ENCODE measurements around the gene THSD7A.

THSD7A gene

GRCh38 chr7:11416641-11417458 lies 415.1 kb downstream of the THSD7A start:
- H3K4me1 ChIP-seq (ENCODE audit: control insufficient read depth, insufficient read depth, low read length) = peaks cover 10% of the 10 kb centered on the region
- no peak overlapping the region for H3K4me3 ChIP-seq (ENCODE audit: low read depth, low read length)
- no peak overlapping the region for H3K9ac ChIP-seq (ENCODE audit: low read depth, low read length)
- no peaks in the 10 kb centered on the region for H3K27me3 ChIP-seq (ENCODE audit: control insufficient read depth, insufficient read depth, low read length)
- peaks cover 30% of the 10 kb centered on the region for H3K9me3 ChIP-seq (ENCODE audit: control insufficient read depth, insufficient read depth, low read length)
- no peak overlapping the region for H3K27ac ChIP-seq (ENCODE audit: low read depth, low read length)
- no peaks in the 10 kb centered on the region for H3K36me3 ChIP-seq (ENCODE audit: control insufficient read depth, insufficient read depth, low read length)

- no peak overlapping the region for H3K4me3 ChIP-seq (ENCODE audit: low read depth, low read length)
- peaks cover 14% of the 10 kb centered on the region for H3K4me1 ChIP-seq (ENCODE audit: control insufficient read depth, insufficient read depth, low read length)
- no peaks in the 10 kb centered on the region for H3K27me3 ChIP-seq (ENCODE audit: control insufficient read depth, insufficient read depth, low read length)
- peaks cover 17% of the 10 kb centered on the region for H3K9me3 ChIP-seq (ENCODE audit: control insufficient read depth, insufficient read depth, low read length)
- H3K27ac ChIP-seq (ENCODE audit: low read depth, low read length) = no peak overlapping the region
- H3K9ac ChIP-seq (ENCODE audit: low read depth, low read length) = no peak overlapping the region
- H3K36me3 ChIP-seq (ENCODE audit: control insufficient read depth, insufficient read depth, low read length) = no peaks in the 10 kb centered on the region
These were observed 416.9 kb downstream of the THSD7A start for GRCh38 chr7:11415101-11415500.

DNA sequence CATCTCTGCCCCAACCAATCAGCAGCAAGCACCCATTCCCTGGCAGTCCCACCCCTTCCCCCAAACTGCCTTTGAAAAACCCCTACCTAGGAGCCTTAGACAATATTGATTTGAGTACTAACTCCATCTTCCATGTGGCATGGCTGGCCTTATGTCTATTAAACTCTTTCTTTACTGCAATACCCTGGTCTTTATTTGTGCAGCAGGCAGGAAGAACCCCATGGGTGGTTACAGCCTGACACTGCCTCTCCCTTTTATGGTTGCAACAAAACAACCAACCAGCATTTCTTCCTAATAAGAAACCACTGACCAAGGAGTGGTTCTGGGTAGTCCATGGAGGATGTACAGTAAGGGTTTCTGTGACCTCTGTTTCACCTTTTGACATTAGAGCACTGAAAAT lies 418.1 kb downstream of the THSD7A start:
- H3K4me3 ChIP-seq (ENCODE audit: low read depth, low read length) = no peak overlapping the region
- no peak overlapping the region for H3K9ac ChIP-seq (ENCODE audit: low read depth, low read length)
- no peaks in the 10 kb centered on the region for H3K27me3 ChIP-seq (ENCODE audit: control insufficient read depth, insufficient read depth, low read length)
- H3K36me3 ChIP-seq (ENCODE audit: control insufficient read depth, insufficient read depth, low read length) = no peaks in the 10 kb centered on the region
- peaks cover 14% of the 10 kb centered on the region for H3K4me1 ChIP-seq (ENCODE audit: control insufficient read depth, insufficient read depth, low read length)
- H3K27ac ChIP-seq (ENCODE audit: low read depth, low read length) = no peak overlapping the region
- H3K9me3 ChIP-seq (ENCODE audit: control insufficient read depth, insufficient read depth, low read length) = peaks cover 10% of the 10 kb centered on the region; the same call in 1 of the 2 replicates

DNA sequence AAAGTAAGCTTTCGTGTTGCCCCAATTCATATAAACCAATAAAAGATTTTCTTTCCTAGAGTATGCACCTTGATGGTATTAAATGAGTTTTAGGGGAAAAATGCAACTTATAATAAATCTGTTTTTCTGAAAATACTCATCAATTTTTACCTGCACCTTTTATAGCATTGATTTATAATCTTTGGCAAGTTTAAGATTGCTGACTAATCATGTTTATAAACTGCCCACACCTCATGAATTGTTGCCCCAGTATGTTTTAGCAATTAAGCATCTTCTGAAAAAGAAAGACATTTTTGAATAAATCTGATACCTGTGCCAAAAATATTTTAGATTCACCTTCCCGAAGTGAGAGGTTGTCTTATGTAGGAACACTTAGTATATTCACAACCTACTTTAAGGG lies 420.0 kb downstream of the THSD7A start:
- Histone ChIP-seq H3K9me3 (ENCODE audit: control insufficient read depth, insufficient read depth, low read length) (peaks cover 10% of the 10 kb centered on the region; the same call in 1 of the 2 replicates), H3K36me3 (ENCODE audit: control insufficient read depth, insufficient read depth, low read length) (no peaks in the 10 kb centered on the region), H3K4me3 (ENCODE audit: low read depth, low read length) (no peak overlapping the region), H3K9ac (ENCODE audit: low read depth, low read length) (no peak overlapping the region), H3K27me3 (ENCODE audit: control insufficient read depth, insufficient read depth, low read length) (no peaks in the 10 kb centered on the region), H3K27ac (ENCODE audit: low read depth, low read length) (no peak overlapping the region), H3K4me1 (ENCODE audit: control insufficient read depth, insufficient read depth, low read length) (peaks cover 12% of the 10 kb centered on the region)

DNA sequence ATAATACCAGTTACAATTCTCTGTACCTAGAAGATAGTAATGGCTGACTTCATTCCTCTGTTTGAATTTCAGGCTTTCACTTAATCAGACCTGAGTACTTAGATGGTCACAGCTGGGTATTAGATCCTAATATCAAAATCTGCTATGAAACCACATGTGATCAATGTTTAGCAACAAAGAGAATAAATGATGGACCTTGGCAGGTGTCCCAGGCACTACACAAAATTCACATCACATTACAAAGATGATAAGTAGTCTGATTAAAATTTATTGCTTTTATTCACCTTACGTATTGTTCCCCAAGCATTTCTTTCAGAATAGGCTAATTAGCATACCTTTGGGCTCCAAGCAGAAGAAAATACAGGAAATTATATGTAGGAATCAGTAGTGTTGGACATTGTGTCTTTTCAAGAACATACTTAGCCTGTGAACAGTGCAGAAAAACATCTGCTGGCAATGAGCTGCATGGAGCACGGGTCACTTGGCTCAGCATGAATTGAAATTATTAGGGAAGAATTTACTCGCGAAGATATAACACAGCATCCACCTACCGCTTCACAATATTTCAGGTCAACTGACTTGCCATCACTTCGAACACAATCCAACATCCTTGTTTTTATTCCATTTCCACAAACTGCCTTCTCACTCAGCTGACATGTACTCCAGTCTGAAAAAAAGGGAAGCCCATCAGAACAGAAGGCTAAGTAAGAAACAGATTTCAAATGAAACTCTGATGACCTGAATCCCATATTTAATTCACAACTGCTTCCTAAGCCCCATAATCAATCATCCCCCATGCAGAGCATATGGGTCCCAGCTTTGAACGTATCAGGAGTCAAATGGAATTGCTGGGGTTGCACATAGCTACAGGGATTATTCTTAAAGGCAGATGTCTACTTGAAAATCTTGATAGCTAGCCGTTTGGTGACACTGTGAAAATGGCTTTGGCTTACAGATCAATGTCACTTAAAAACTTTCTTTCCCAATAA lies 421.0 kb downstream of the THSD7A start:
- Histone ChIP-seq H3K9ac (ENCODE audit: low read depth, low read length) (no peak overlapping the region), H3K9me3 (ENCODE audit: control insufficient read depth, insufficient read depth, low read length) (peaks cover 10% of the 10 kb centered on the region; the same call in 1 of the 2 replicates), H3K4me1 (ENCODE audit: control insufficient read depth, insufficient read depth, low read length) (peaks cover 8% of the 10 kb centered on the region), H3K4me3 (ENCODE audit: low read depth, low read length) (no peak overlapping the region), H3K27me3 (ENCODE audit: control insufficient read depth, insufficient read depth, low read length) (no peaks in the 10 kb centered on the region), H3K36me3 (ENCODE audit: control insufficient read depth, insufficient read depth, low read length) (no peaks in the 10 kb centered on the region), H3K27ac (ENCODE audit: low read depth, low read length) (no peak overlapping the region)

- Histone ChIP-seq H3K9me3 (ENCODE audit: control insufficient read depth, insufficient read depth, low read length) (no peaks in the 10 kb centered on the region), H3K9ac (ENCODE audit: low read depth, low read length) (no peak overlapping the region), H3K36me3 (ENCODE audit: control insufficient read depth, insufficient read depth, low read length) (no peaks in the 10 kb centered on the region), H3K4me3 (ENCODE audit: low read depth, low read length) (no peak overlapping the region), H3K4me1 (ENCODE audit: control insufficient read depth, insufficient read depth, low read length) (no peaks in the 10 kb centered on the region), H3K27ac (ENCODE audit: low read depth, low read length) (no peak overlapping the region), H3K27me3 (ENCODE audit: control insufficient read depth, insufficient read depth, low read length) (no peaks in the 10 kb centered on the region)
These were observed 427.6 kb downstream of the THSD7A start for GRCh38 chr7:11404355-11404754.

DNA sequence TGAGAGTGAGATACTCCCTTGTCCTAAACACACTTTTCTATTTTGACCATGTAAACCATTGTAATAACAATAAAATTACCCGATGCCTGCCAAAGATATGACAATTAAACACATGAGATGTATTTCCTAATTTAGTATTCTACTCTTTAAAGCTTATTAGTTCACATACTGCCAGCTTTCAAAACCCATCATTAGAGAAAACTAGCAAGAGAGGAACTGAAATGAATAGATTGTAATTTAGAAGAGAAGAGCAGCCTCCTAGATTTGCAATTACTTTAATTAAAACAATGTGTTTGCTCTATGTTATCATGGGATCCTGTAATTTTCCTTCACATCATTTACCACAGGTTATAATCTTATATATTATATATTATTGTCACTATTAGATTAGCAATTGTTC lies 428.2 kb downstream of the THSD7A start:
- H3K9ac ChIP-seq (ENCODE audit: low read depth, low read length) = no peak overlapping the region
- H3K36me3 ChIP-seq (ENCODE audit: control insufficient read depth, insufficient read depth, low read length) = no peaks in the 10 kb centered on the region
- no peak overlapping the region for H3K27ac ChIP-seq (ENCODE audit: low read depth, low read length)
- H3K27me3 ChIP-seq (ENCODE audit: control insufficient read depth, insufficient read depth, low read length) = no peaks in the 10 kb centered on the region
- no peaks in the 10 kb centered on the region for H3K9me3 ChIP-seq (ENCODE audit: control insufficient read depth, insufficient read depth, low read length)
- H3K4me1 ChIP-seq (ENCODE audit: control insufficient read depth, insufficient read depth, low read length) = no peaks in the 10 kb centered on the region
- no peak overlapping the region for H3K4me3 ChIP-seq (ENCODE audit: low read depth, low read length)

GRCh38 chr7:11394438-11394837 lies 437.6 kb downstream of the THSD7A start:
- Histone ChIP-seq H3K4me3 (ENCODE audit: low read depth, low read length) (no peak overlapping the region), H3K27me3 (ENCODE audit: control insufficient read depth, insufficient read depth, low read length) (no peaks in the 10 kb centered on the region), H3K4me1 (ENCODE audit: control insufficient read depth, insufficient read depth, low read length) (no peaks in the 10 kb centered on the region), H3K36me3 (ENCODE audit: control insufficient read depth, insufficient read depth, low read length) (no peaks in the 10 kb centered on the region), H3K27ac (ENCODE audit: low read depth, low read length) (no peak overlapping the region), H3K9ac (ENCODE audit: low read depth, low read length) (no peak overlapping the region), H3K9me3 (ENCODE audit: control insufficient read depth, insufficient read depth, low read length) (no peaks in the 10 kb centered on the region)

DNA sequence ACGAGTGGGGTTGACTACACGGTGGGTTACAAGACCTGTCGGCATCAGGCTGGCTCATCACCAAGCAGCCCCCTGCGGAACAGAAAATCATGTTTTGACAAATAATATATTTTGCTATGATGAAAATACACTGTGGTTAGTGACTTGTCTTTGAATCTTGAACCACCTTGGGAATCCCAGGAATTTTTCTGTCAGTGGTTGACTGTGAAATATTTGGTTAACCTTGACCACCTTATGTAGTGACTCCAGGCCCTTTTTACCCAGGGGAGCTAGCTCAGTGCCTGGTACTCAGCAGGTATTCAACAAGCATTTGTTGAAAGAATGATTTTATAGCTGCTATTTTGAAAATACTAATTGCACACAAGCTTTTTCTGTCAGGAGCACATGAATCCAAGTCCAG lies 452.4 kb downstream of the THSD7A start:
- Histone ChIP-seq H3K9ac (ENCODE audit: low read depth, low read length) (no peak overlapping the region), H3K4me3 (ENCODE audit: low read depth, low read length) (no peak overlapping the region)

GRCh38 chr7:11376529-11376928 lies 455.5 kb downstream of the THSD7A start:
- no peaks in the 10 kb centered on the region for H3K36me3 ChIP-seq (ENCODE audit: control insufficient read depth, insufficient read depth, low read length)
- H3K9me3 ChIP-seq (ENCODE audit: control insufficient read depth, insufficient read depth, low read length) = no peaks in the 10 kb centered on the region
- H3K4me1 ChIP-seq (ENCODE audit: control insufficient read depth, insufficient read depth, low read length) = no peaks in the 10 kb centered on the region
- H3K27me3 ChIP-seq (ENCODE audit: control insufficient read depth, insufficient read depth, low read length) = no peaks in the 10 kb centered on the region
- H3K27ac ChIP-seq (ENCODE audit: low read depth, low read length) = no peak overlapping the region
- no peak overlapping the region for H3K9ac ChIP-seq (ENCODE audit: low read depth, low read length)
- H3K4me3 ChIP-seq (ENCODE audit: low read depth, low read length) = no peak overlapping the region

More for the DNA sequence above, 452.4 kb downstream of the THSD7A start:
- Histone ChIP-seq H3K4me1 (ENCODE audit: control insufficient read depth, insufficient read depth, low read length) (no peaks in the 10 kb centered on the region), H3K36me3 (ENCODE audit: control insufficient read depth, insufficient read depth, low read length) (no peaks in the 10 kb centered on the region), H3K27ac (ENCODE audit: low read depth, low read length) (no peak overlapping the region), H3K27me3 (ENCODE audit: control insufficient read depth, insufficient read depth, low read length) (no peaks in the 10 kb centered on the region), H3K9me3 (ENCODE audit: control insufficient read depth, insufficient read depth, low read length) (no peaks in the 10 kb centered on the region)

- Histone ChIP-seq H3K27ac (ENCODE audit: low read depth, low read length) (no peak overlapping the region), H3K4me3 (ENCODE audit: low read depth, low read length) (no peak overlapping the region), H3K36me3 (ENCODE audit: control insufficient read depth, insufficient read depth, low read length) (no peaks in the 10 kb centered on the region), H3K27me3 (ENCODE audit: control insufficient read depth, insufficient read depth, low read length) (no peaks in the 10 kb centered on the region), H3K9ac (ENCODE audit: low read depth, low read length) (no peak overlapping the region), H3K4me1 (ENCODE audit: control insufficient read depth, insufficient read depth, low read length) (no peaks in the 10 kb centered on the region), H3K9me3 (ENCODE audit: control insufficient read depth, insufficient read depth, low read length) (no peaks in the 10 kb centered on the region)
These were observed 457.4 kb downstream of the THSD7A start for GRCh38 chr7:11374629-11375028.

Measured in HUES48 (cell line).